Measurements from ENCODE around the gene NBEA. TPM values are rescaled to one million over a fixed set of nuclear protein-coding genes. Genes with fewer than 3 reads are reported as not detected.

NBEA gene
- total RNA-seq, 1 experiment from 2014 or later, result 4.1 TPM

DNA sequence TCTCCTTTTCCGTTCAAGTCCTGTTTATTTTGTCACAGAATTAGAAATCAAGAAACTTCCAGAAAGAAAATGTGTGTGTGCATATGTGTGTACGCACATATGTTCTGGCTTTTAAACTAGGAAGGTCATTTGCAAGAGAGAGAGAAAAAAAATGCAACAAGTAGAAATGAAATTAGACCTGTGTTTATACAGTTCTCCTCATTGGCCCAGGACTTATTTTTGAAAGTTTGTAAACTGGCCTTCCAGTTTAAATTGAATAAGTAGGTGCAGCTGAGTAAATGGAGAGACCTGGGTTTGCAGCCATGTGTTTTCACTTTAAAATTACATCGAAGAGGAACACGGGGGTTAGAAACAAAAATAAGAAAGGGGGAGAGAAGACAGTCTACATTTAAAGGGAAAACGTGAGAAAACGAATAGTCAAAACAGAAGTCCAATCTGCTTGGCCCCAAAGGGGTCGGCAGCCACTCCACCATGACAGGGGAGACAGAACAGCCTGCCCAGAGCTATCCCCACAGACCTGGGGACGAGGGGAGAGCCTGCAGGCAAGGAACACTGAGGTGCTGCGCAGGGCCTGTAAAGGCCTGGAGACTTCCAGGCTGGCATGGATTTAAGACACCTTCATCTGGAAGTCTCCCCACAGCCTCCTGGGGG lies 751.2 kb downstream of the NBEA start:
- DNase-seq (ENCODE audit: low read depth, low spot score), result no peak
- Histone ChIP-seq H3K9me2 (ENCODE audit: insufficient read depth) (no peaks in the 10 kb centered on the region), H3K27me3 (ENCODE audit: insufficient read depth, low read length) (no peaks in the 10 kb centered on the region), H3K79me2 (ENCODE audit: insufficient read depth, low read length) (no peaks in the 10 kb centered on the region), H3K27ac (ENCODE audit: low read depth, low read length) (no peak overlapping the region), H4K20me1 (ENCODE audit: insufficient read depth) (no peaks in the 10 kb centered on the region), H3K4me3 (replicated peaks in 1 of 2; ENCODE audit: low read depth in 1 of 2, low read length in 2 of 2) (no peak overlapping the region), H3K4me2 (ENCODE audit: low read length) (no peak overlapping the region), H3K4me1 (ENCODE audit: control insufficient read depth in 1 of 2, insufficient read depth in 2 of 2, low read length in 2 of 2) (peaks cover 4 to 6% of the 10 kb centered on the region in 2 experiments; a peak in 2 of 4 replicates), H3K36me3 (ENCODE audit: control insufficient read depth in 1 of 2, insufficient read depth in 2 of 2, low read length in 2 of 2) (no peaks in the 10 kb centered on the region), H3K9me3 (ENCODE audit: control insufficient read depth in 1 of 2, insufficient read depth in 1 of 2, low read depth in 1 of 2, low read length in 2 of 2) (no peaks in the 10 kb centered on the region), H2AFZ (ENCODE audit: low read depth, low read length, poor library complexity, severe bottlenecking) (no peak overlapping the region), H3K9ac (ENCODE audit: low read length) (no peak overlapping the region)
- ChIA-PET RAD21 (ENCODE audit: low non-redundant PET in 1 of 2, low total read pairs in 2 of 2, uncharacterized antibody in 2 of 2, unreplicated experiment in 2 of 2) (no interaction called here), POLR2A (no interaction called here), CTCF (no interaction called here)
- intact Hi-C loops (cut with micrococcal nuclease), result no loop called here
- ATAC-seq, result no peak
- no TSS peak for BruUV-seq (replicated peaks)
- TF ChIP-seq POLR2AphosphoS5 (IDR thresholded peaks at IDR 0.05; ENCODE audit: low read depth, low read length) (no peak), POLR2A (IDR thresholded peaks at IDR 0.05; ENCODE audit: borderline replicate concordance, extremely low read depth, insufficient read depth, insufficient read length) (no peak), EZH2phosphoT487 (IDR thresholded peaks at IDR 0.05; ENCODE audit: borderline replicate concordance) (no peak), ZFX (IDR thresholded peaks at IDR 0.05) (no peak), ZNF274 (IDR thresholded peaks at IDR 0.05; ENCODE audit: low read depth, low read length) (no peak)

GRCh38 chr13:35694031-35694430 lies 752.0 kb downstream of the NBEA start:
- Histone ChIP-seq H3K4me2 (ENCODE audit: low read length) (no peak overlapping the region), H3K4me3 (replicated peaks in 1 of 2; ENCODE audit: low read depth in 1 of 2, low read length in 2 of 2) (no peak overlapping the region), H3K9me2 (ENCODE audit: insufficient read depth) (no peaks in the 10 kb centered on the region), H3K79me2 (ENCODE audit: insufficient read depth, low read length) (no peaks in the 10 kb centered on the region), H3K4me1 (ENCODE audit: control insufficient read depth in 1 of 2, insufficient read depth in 2 of 2, low read length in 2 of 2) (peaks cover 4 to 6% of the 10 kb centered on the region in 2 experiments; a peak in 2 of 4 replicates), H3K27ac (ENCODE audit: low read depth, low read length) (no peak overlapping the region), H3K9ac (ENCODE audit: low read length) (no peak overlapping the region), H3K9me3 (ENCODE audit: control insufficient read depth in 1 of 2, insufficient read depth in 1 of 2, low read depth in 1 of 2, low read length in 2 of 2) (no peaks in the 10 kb centered on the region), H4K20me1 (ENCODE audit: insufficient read depth) (no peaks in the 10 kb centered on the region), H2AFZ (ENCODE audit: low read depth, low read length, poor library complexity, severe bottlenecking) (no peak overlapping the region), H3K36me3 (ENCODE audit: control insufficient read depth in 1 of 2, insufficient read depth in 2 of 2, low read length in 2 of 2) (no peaks in the 10 kb centered on the region), H3K27me3 (ENCODE audit: insufficient read depth, low read length) (no peaks in the 10 kb centered on the region)
- POLR2A ChIA-PET, result no interaction called here
- RAD21 ChIA-PET (ENCODE audit: low non-redundant PET in 1 of 2, low total read pairs in 2 of 2, uncharacterized antibody in 2 of 2, unreplicated experiment in 2 of 2), result no interaction called here
- intact Hi-C loops (cut with micrococcal nuclease), result no loop called here
- ATAC-seq (no peak), DNase-seq (ENCODE audit: low read depth, low spot score) (no peak)
- CTCF ChIA-PET, result no interaction called here
- BruUV-seq (replicated peaks), result no TSS peak
- no peak for TF ChIP-seq ATF3 (IDR thresholded peaks at IDR 0.05)
- no peak for TF ChIP-seq SP1 (IDR thresholded peaks at IDR 0.05; ENCODE audit: low read depth)
- no peak for TF ChIP-seq JUND (IDR thresholded peaks at IDR 0.05)
- TF ChIP-seq, protein P1, sequence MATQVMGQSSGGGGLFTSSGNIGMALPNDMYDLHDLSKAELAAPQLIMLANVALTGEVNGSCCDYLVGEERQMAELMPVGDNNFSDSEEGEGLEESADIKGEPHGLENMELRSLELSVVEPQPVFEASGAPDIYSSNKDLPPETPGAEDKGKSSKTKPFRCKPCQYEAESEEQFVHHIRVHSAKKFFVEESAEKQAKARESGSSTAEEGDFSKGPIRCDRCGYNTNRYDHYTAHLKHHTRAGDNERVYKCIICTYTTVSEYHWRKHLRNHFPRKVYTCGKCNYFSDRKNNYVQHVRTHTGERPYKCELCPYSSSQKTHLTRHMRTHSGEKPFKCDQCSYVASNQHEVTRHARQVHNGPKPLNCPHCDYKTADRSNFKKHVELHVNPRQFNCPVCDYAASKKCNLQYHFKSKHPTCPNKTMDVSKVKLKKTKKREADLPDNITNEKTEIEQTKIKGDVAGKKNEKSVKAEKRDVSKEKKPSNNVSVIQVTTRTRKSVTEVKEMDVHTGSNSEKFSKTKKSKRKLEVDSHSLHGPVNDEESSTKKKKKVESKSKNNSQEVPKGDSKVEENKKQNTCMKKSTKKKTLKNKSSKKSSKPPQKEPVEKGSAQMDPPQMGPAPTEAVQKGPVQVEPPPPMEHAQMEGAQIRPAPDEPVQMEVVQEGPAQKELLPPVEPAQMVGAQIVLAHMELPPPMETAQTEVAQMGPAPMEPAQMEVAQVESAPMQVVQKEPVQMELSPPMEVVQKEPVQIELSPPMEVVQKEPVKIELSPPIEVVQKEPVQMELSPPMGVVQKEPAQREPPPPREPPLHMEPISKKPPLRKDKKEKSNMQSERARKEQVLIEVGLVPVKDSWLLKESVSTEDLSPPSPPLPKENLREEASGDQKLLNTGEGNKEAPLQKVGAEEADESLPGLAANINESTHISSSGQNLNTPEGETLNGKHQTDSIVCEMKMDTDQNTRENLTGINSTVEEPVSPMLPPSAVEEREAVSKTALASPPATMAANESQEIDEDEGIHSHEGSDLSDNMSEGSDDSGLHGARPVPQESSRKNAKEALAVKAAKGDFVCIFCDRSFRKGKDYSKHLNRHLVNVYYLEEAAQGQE (IDR thresholded peaks at IDR 0.05; ENCODE audit: low read depth), result no peak
- no peak for TF ChIP-seq RAD21 (IDR thresholded peaks at IDR 0.05; ENCODE audit: low read depth)
- no peak for TF ChIP-seq MAX (IDR thresholded peaks at IDR 0.05)
- TF ChIP-seq CEBPB (IDR thresholded peaks at IDR 0.05; ENCODE audit: low read depth), result no peak
- TF ChIP-seq ZFX (IDR thresholded peaks at IDR 0.05), result no peak
- TF ChIP-seq, protein P2, sequence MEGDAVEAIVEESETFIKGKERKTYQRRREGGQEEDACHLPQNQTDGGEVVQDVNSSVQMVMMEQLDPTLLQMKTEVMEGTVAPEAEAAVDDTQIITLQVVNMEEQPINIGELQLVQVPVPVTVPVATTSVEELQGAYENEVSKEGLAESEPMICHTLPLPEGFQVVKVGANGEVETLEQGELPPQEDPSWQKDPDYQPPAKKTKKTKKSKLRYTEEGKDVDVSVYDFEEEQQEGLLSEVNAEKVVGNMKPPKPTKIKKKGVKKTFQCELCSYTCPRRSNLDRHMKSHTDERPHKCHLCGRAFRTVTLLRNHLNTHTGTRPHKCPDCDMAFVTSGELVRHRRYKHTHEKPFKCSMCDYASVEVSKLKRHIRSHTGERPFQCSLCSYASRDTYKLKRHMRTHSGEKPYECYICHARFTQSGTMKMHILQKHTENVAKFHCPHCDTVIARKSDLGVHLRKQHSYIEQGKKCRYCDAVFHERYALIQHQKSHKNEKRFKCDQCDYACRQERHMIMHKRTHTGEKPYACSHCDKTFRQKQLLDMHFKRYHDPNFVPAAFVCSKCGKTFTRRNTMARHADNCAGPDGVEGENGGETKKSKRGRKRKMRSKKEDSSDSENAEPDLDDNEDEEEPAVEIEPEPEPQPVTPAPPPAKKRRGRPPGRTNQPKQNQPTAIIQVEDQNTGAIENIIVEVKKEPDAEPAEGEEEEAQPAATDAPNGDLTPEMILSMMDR (IDR thresholded peaks at IDR 0.05 in 2 of 3, conservative IDR thresholded peaks at IDR 0.05 in 1 of 3; ENCODE audit: borderline replicate concordance in 1 of 3, insufficient read depth in 1 of 3, low read depth in 2 of 3, low read length in 2 of 3), result no peak
- no peak for TF ChIP-seq EGR1 (IDR thresholded peaks at IDR 0.05; ENCODE audit: low read depth)
- no peak for TF ChIP-seq TCF7L2 (IDR thresholded peaks at IDR 0.05; ENCODE audit: borderline replicate concordance, extremely low read depth, insufficient read depth, insufficient read length)
- no peak for TF ChIP-seq ZNF274 (IDR thresholded peaks at IDR 0.05; ENCODE audit: low read depth, low read length)
- TF ChIP-seq POLR2A (IDR thresholded peaks at IDR 0.05; ENCODE audit: borderline replicate concordance, extremely low read depth, insufficient read depth, insufficient read length), result no peak
- TF ChIP-seq EZH2phosphoT487 (IDR thresholded peaks at IDR 0.05; ENCODE audit: borderline replicate concordance), result no peak
